ENCODE measurements around the gene GPR139.

- no peak for TF ChIP-seq CTCF (IDR thresholded peaks at IDR 0.05; ENCODE audit: borderline replicate concordance, extremely low read depth, low read length, poor library complexity, severe bottlenecking)
- TF ChIP-seq EZH2 (IDR thresholded peaks at IDR 0.05; ENCODE audit: borderline replicate concordance, low read depth, low read length, severe bottlenecking): no peak
Measured at GRCh38 chr16:20061132-20061531, 12.6 kb downstream of the GPR139 start.
